ENCODE data around the gene IL25. TPM values are rescaled to one million over a fixed set of nuclear protein-coding genes. Genes with fewer than 3 reads are reported as not detected.

IL25 gene
- total and polyA plus RNA-seq, 2 experiments from 2014 or later, result not detected

GRCh38 chr14:23326491-23327332 lies 45.9 kb upstream of the IL25 start:
- Histone ChIP-seq H3K9me2 (ENCODE audit: insufficient read depth) (no peaks in the 10 kb centered on the region), H3K4me1 (ENCODE audit: insufficient read depth) (peaks cover 8% of the 10 kb centered on the region), H3K27me3 (replicated peaks; ENCODE audit: insufficient read depth) (no peaks in the 10 kb centered on the region; the same call in 1 of the 2 replicates), H2AFZ (no peak overlapping the region), H3K4me2 (ENCODE audit: unreplicated experiment) (no peak overlapping the region), H3K27ac (no peak overlapping the region), H3K9ac (no peak overlapping the region), H3K4me3 (no peak overlapping the region), H3K79me2 (ENCODE audit: insufficient read depth) (peaks cover 31% of the 10 kb centered on the region), H3F3A (ENCODE audit: insufficient read depth) (peaks cover 40% of the 10 kb centered on the region), H3K36me3 (ENCODE audit: low read depth) (peaks cover 28% of the 10 kb centered on the region), H4K20me1 (ENCODE audit: insufficient read depth) (no peaks in the 10 kb centered on the region), H3K9me3 (ENCODE audit: low read depth) (no peaks in the 10 kb centered on the region)
- in situ Hi-C loops (cut with MboI), result no loop called here
- TF ChIP-seq EZH2 (IDR thresholded peaks at IDR 0.05; ENCODE audit: insufficient read depth, poor library complexity, severe bottlenecking), result no peak
- no peak for TF ChIP-seq EZH2phosphoT487 (IDR thresholded peaks at IDR 0.05; ENCODE audit: insufficient read depth, low read depth)
- 54 to 55% methylated on average over 13 of the region's 13 CpGs for WGBS, 2 experiments (ENCODE audit: low coverage in 1 of 2, low lambda C conversion rate in 2 of 2, missing lambda C conversion rate in 2 of 2)
- DNase-seq, result no peak

GRCh38 chr14:23327947-23328744 lies 44.5 kb upstream of the IL25 start:
- WGBS, 2 experiments (ENCODE audit: low coverage in 1 of 2, low lambda C conversion rate in 2 of 2, missing lambda C conversion rate in 2 of 2), result 20 to 24% methylated on average over 4 of the region's 4 CpGs
- H3K27me3 ChIP-seq (replicated peaks; ENCODE audit: insufficient read depth), result no peaks in the 10 kb centered on the region; the same call in 1 of the 2 replicates
- H3K4me3 ChIP-seq, result no peak overlapping the region
- H3K4me1 ChIP-seq (ENCODE audit: insufficient read depth), result peaks cover 5% of the 10 kb centered on the region
- in situ Hi-C loops (cut with MboI), result no loop called here
- peaks cover 29% of the 10 kb centered on the region for H3F3A ChIP-seq (ENCODE audit: insufficient read depth)
- no peak overlapping the region for H3K4me2 ChIP-seq (ENCODE audit: unreplicated experiment)
- no peaks in the 10 kb centered on the region for H3K9me2 ChIP-seq (ENCODE audit: insufficient read depth)
- H3K9me3 ChIP-seq (ENCODE audit: low read depth), result no peaks in the 10 kb centered on the region
- H3K36me3 ChIP-seq (ENCODE audit: low read depth), result peaks cover 26% of the 10 kb centered on the region
- H3K9ac ChIP-seq, result no peak overlapping the region
- no peak overlapping the region for H3K27ac ChIP-seq
- H3K79me2 ChIP-seq (ENCODE audit: insufficient read depth), result peaks cover 18% of the 10 kb centered on the region
- peak; percentile 78 for DNase-seq
- H4K20me1 ChIP-seq (ENCODE audit: insufficient read depth), result no peaks in the 10 kb centered on the region
- TF ChIP-seq EZH2phosphoT487 (IDR thresholded peaks at IDR 0.05; ENCODE audit: insufficient read depth, low read depth) (no peak), EZH2 (IDR thresholded peaks at IDR 0.05; ENCODE audit: insufficient read depth, poor library complexity, severe bottlenecking) (no peak)
- no peak overlapping the region for H2AFZ ChIP-seq

GRCh38 chr14:23335623-23336022 lies 37.0 kb upstream of the IL25 start:
- H2AFZ ChIP-seq, result no peak overlapping the region
- H3K4me2 ChIP-seq (ENCODE audit: unreplicated experiment), result no peak overlapping the region
- H3K79me2 ChIP-seq (ENCODE audit: insufficient read depth), result no peaks in the 10 kb centered on the region
- no peaks in the 10 kb centered on the region for H3K9me2 ChIP-seq (ENCODE audit: insufficient read depth)
- no peak overlapping the region for H3K27ac ChIP-seq
- H3K4me3 ChIP-seq, result no peak overlapping the region
- no peaks in the 10 kb centered on the region for H4K20me1 ChIP-seq (ENCODE audit: insufficient read depth)
- H3F3A ChIP-seq (ENCODE audit: insufficient read depth), result no peaks in the 10 kb centered on the region
- in situ Hi-C loops (cut with MboI), result no loop called here
- H3K9ac ChIP-seq, result no peak overlapping the region
- H3K4me1 ChIP-seq (ENCODE audit: insufficient read depth), result no peaks in the 10 kb centered on the region
- no peaks in the 10 kb centered on the region for H3K9me3 ChIP-seq (ENCODE audit: low read depth)
- no peaks in the 10 kb centered on the region for H3K36me3 ChIP-seq (ENCODE audit: low read depth)
- 35 to 40% methylated on average over 5 of the region's 5 CpGs for WGBS, 2 experiments (ENCODE audit: low coverage in 1 of 2, low lambda C conversion rate in 2 of 2, missing lambda C conversion rate in 2 of 2)
- peaks cover 3% of the 10 kb centered on the region; the same call in 1 of the 2 replicates for H3K27me3 ChIP-seq (replicated peaks; ENCODE audit: insufficient read depth)
- DNase-seq, result no peak
- TF ChIP-seq EZH2 (IDR thresholded peaks at IDR 0.05; ENCODE audit: insufficient read depth, poor library complexity, severe bottlenecking), result no peak
- TF ChIP-seq EZH2phosphoT487 (IDR thresholded peaks at IDR 0.05; ENCODE audit: insufficient read depth, low read depth), result no peak

- Histone ChIP-seq H3F3A (ENCODE audit: insufficient read depth) (no peaks in the 10 kb centered on the region), H2AFZ (no peak overlapping the region), H4K20me1 (ENCODE audit: insufficient read depth) (no peaks in the 10 kb centered on the region), H3K27me3 (replicated peaks; ENCODE audit: insufficient read depth) (0 out of 2 replicates have a peak, but pooled peaks cover 3% of the 10 kb centered on the region), H3K4me3 (no peak overlapping the region), H3K4me2 (ENCODE audit: unreplicated experiment) (no peak overlapping the region), H3K9me3 (ENCODE audit: low read depth) (no peaks in the 10 kb centered on the region), H3K9me2 (ENCODE audit: insufficient read depth) (no peaks in the 10 kb centered on the region), H3K79me2 (ENCODE audit: insufficient read depth) (no peaks in the 10 kb centered on the region), H3K36me3 (ENCODE audit: low read depth) (no peaks in the 10 kb centered on the region), H3K27ac (no peak overlapping the region), H3K4me1 (ENCODE audit: insufficient read depth) (no peaks in the 10 kb centered on the region), H3K9ac (no peak overlapping the region)
- no peak for DNase-seq
- TF ChIP-seq EZH2 (IDR thresholded peaks at IDR 0.05; ENCODE audit: insufficient read depth, poor library complexity, severe bottlenecking), result no peak
- no peak for TF ChIP-seq EZH2phosphoT487 (IDR thresholded peaks at IDR 0.05; ENCODE audit: insufficient read depth, low read depth)
- 48 to 67% methylated on average over 1 of the region's 1 CpG for WGBS, 2 experiments (ENCODE audit: low coverage in 1 of 2, low lambda C conversion rate in 2 of 2, missing lambda C conversion rate in 2 of 2)
- in situ Hi-C loops (cut with MboI), result no loop called here
Measured at GRCh38 chr14:23339506-23340268, 32.9 kb upstream of the IL25 start.
